Embryonic facial prominence (tissue), 1 donor: ENCODE measurements around the gene THNSL1.
"Not testable (repeated sequence)": the region's sequence is repeated elsewhere in the genome, so short reads cannot be mapped to it uniquely, and the experiment has no call there.

Experiments
- DNase-seq: peaks from one replicate; pipeline ENCODE4 v3.0.0-alpha.2; 2016; ENCODE audit errors: extremely low spot score

The THNSL1 gene

DNA sequence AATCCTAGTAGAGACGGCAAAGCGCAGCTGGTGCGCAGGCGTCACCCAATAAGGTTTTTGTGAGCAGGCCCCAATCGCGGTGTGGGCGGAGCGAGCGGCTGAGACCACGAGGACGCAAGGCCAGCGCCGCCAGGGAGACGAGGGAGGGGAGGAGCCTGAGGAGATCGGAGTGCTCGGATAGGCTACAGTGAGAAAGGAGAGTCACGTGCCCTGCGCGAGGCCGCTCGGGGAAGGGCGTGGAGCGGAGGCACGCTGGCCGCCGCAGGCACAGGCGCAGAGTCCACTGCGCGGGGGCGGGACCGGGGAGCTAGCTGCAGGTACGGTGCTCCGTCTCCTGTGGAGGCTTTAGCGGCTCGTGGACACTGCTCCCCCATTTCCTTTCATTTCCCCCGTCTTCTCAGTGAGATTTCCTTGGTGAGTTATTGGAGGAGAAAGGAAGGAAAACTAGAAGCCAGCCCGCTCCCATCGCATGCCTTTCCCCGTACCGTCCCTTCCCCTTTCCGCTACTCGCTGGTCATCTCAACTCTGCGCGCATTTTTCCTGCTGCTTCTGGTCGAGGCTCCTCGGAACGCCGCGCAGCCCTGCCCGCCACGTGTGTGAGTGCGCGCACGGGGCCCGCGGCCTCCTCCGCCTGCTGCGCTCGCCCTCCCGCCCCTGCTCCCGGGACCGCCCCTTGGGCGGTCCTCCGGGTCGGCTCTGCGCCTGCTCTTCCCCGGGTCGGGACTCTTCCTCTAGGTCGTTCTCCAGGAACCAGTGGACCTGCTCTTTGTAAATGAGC is at the start of gene THNSL1:
Gene THNSL1, plus strand, starts transcription at position 237 of the 778 bp plus-strand sequence. CDS start 6,612 bp downstream, outside the sequence.
- peak; percentile 98 for DNase-seq

DNA sequence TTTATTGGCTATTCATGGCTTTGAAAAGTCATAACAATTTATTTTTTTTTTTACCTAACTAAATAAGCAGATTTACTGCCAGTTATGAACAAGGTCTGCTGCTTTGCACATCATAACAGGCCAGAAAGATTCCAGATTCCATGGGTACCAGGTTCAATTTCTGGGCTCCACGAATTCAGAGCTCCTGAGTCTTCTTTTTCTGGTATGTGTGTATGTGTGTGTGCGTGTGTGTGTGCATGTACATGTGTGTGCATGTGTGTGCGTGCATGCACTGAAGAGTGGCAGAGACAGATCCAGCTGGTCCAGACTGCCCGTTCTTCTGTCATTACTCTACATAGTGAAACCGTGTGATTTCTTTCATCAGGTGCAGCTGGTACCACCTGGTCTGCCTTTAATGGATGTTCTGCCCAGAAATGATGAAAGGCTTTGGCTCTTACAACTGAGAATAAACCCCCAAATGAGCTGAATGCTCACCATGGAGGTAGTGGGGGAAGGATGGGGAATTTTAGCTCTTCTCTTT is 49.4 kb upstream of the THNSL1 start:
- no peak for DNase-seq

DNA sequence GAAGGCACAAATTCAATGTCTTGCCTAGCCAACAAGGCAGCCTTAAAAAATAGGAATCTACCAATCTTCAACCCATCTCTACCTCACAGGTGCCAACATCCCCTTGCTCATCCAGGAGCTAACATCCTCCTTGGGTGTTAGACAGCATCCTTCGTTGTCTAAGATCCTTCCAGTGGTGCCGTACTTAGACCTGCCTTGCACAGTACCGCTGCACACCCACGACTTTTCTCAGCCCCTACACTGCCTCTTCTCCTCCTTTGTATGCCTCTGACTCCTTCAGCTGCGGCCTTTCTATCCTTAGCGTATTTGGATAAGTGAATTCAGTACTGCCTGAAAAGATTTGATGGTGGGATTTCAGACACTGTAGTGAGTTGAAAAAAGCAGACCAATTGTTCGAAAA is 48.1 kb upstream of the THNSL1 start:
- DNase-seq, result no peak

GRCh38 chr10:24968951-24969350 is 47.5 kb upstream of the THNSL1 start:
- not testable (repeated sequence) for DNase-seq

DNA sequence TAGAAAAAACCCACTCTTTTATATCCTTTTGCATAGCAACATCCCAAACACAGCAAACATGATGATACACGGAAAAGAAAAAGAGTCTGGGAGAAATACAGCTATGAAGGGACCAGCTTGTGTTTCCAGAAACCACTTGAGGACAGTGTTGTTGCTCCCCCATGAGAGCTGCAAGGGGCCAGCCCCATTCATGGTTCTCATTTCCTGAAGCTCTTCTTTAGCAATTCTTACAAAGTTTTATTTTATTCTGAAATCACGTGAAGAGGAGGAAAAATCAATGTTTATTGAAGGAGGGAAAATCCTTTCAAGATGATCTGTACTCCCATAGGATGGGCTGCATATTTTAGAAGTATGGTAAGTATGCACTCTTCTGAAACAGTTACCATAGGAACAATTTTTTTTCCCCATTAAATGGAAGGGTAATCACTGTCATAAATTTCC is 46.6 kb upstream of the THNSL1 start:
- DNase-seq, result peak; percentile 43

DNA sequence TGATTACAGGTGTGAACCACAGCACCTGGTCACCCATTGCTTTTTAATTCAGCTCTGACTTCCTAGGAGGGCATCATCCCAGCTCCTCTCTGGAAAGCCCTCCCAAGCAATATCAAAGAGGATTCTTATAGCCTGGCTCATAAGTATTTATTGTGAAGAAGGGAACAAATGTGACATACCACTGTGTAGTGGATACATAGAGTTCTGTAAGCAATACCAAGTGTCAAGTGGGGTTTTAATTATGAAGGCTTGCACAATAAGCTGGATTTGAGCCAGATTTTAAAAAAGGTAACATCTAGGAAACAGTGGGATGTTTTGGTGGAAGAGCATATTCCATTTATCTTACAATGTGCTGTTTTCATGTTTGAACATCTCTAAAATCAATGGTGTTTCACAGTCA is 45.0 kb upstream of the THNSL1 start:
- DNase-seq, result no peak

DNA sequence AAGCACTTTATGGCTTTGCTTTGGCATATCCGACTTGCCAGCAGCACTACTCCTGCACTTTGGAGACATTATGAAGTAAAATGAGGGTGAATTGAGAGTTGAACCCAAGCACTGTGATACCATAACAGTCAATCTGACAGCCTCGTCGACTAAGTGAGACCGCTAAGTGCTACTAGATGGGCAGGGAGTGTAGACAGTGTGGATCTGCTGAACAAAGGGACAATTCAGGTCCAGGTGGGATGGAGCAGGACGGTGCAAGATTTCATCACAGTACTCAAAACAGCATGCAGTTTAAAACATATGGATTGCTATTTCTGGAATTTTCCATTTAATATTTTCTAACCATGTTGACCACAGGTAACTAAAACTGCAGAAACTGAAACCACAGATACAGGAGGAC is 43.2 kb upstream of the THNSL1 start:
- no peak for DNase-seq

- no peak for DNase-seq
These were observed 41.4 kb upstream of the THNSL1 start for GRCh38 chr10:24974976-24975375.

- no peak for DNase-seq
These were observed 36.7 kb upstream of the THNSL1 start for GRCh38 chr10:24979685-24980084.

DNA sequence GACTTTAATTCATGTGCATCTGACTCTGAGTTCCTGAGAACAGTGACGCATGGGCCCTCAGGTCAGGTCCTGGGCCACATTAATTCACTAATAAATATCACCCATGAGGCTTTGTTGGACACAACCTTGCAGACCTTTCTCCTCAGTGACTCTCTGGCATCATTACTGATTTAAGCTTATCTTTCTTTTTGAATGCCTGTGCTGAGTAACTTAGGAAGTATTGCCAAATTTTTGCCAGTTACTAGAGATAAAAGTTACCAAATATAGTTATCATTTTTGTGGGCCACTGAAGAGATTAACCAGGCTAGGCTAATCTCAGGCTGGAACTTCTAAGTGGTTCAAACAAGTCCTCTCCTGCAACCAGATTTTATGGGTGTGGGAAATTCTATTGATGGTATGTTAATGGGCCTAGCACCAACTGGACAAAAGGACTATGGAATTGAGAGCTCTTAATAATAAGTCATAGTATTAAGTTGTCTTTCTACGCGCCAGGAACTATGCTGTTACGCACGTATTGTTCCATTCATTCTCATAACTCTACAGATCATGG is 35.2 kb upstream of the THNSL1 start:
- DNase-seq, result no peak

GRCh38 chr10:24982319-24983112 is 33.9 kb upstream of the THNSL1 start:
- no peak for DNase-seq

- DNase-seq, result no peak
These were observed 33.3 kb upstream of the THNSL1 start for GRCh38 chr10:24983130-24983529.

GRCh38 chr10:24983946-24984345 is 32.5 kb upstream of the THNSL1 start:
- DNase-seq, result no peak

DNA sequence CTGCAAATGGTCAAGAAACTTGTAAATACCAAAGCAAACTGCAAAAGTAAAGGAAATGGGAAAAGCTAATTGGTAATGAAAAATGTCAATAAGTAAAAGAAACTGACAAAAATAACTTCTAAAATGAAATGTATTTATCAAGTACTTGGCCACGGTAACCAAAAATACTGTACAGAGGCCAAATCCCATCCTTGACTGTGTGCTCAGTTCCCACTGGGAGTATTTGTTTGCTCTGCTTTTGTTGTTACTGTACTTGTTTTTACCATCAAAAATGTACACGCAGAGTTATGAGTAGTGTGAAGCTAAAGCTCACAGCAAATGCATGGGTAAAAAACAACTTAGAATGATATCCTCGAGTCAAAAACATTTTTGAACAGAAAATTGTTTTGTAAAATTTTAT is 31.5 kb upstream of the THNSL1 start:
- DNase-seq, result no peak

- DNase-seq, result no peak
These were observed 27.4 kb upstream of the THNSL1 start for GRCh38 chr10:24988831-24989640.

DNA sequence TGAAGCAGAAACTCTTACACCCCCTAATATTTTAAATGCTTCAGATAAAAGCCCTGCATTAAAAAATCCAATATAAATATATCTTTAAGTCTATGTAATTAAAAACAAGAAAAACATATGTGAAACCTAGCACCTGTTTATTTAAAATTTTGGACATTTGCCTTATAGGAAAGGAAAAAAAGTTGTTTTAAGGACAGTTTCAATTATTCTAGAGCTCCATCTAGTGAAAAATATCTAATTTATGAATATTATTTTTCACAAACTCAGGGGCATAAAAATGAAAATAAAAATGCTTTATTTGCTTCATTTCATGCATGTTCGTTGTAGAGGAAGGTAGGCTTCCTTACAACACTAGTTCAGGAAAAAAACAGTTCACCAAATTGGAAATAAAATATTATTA is 26.5 kb upstream of the THNSL1 start:
- no peak for DNase-seq

- no peak for DNase-seq
These were observed 25.1 kb upstream of the THNSL1 start for GRCh38 chr10:24991298-24991697.

- DNase-seq, result no peak
These were observed 23.8 kb upstream of the THNSL1 start for GRCh38 chr10:24992512-24993133.

DNA sequence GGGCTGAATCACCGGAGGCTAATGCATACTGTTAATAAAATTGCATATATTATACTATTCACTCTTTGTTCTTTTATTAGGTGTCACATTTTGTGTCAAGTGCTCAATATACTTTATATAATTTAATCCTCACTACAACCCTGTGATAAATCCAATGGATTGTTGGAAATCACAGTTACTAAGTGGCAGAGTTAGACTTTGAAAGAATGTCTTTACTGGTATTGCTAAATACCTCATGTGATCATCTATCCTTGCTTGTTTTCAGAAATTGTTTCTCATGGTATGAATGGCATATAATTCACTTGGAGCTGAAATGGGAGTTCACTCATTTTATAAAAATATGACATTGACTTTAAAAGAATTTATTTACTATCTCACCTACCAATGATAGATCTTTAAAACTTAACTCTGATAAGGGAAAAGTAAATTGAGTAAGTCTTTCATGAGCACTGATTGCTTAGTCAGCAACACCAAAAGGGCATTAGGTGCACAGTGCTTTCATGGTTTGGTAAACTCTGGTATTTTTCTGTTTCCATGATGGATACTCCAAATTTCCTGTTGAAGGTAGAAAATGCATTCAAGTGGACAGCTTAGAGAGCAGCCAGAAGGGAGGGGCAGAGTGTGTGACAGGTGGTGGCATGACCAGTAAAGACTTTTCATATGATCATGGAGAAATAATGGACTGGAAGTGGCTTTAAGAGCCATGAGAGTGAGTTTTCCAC is 23.0 kb upstream of the THNSL1 start:
- DNase-seq, result no peak

DNA sequence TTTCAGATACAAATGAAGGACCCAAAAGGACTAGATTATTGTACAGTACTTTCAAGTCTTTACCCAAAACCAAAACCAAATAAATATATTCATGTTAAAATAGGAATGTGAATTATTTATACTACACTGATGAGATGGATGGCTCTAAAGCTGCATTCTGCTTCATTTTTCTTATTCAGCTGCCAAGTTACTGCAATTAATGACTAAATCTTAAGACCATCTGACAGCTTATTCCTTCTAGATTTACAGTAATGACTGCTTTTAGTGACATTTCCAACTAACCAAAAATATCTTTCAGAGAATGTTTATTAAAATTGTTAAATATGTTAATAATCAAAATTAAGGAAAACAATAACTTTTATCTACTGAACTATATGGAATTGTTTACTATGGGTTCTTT is 21.3 kb upstream of the THNSL1 start:
- no peak for DNase-seq

- DNase-seq, result no peak
These were observed 18.4 kb upstream of the THNSL1 start for GRCh38 chr10:24998044-24998443.
